Effector CD8-positive, alpha-beta T cell (primary cell): ENCODE measurements around the gene COA3.
A peak's percentile ranks its signal among the peaks of the same experiment; 100 is the strongest.

Experiments
- DNase-seq: peaks from one replicate; lab custom pipeline; 2025; lab: John Stamatoyannopoulos, UW
- total RNA-seq, 4 experiments: gene quantifications; one replicate each; lab custom pipeline; 2026; lab: John Stamatoyannopoulos, UW

COA3 gene
- total RNA-seq, result 15.4 to 19.9 (median 17.4) reads per million in 4 experiments

DNA sequence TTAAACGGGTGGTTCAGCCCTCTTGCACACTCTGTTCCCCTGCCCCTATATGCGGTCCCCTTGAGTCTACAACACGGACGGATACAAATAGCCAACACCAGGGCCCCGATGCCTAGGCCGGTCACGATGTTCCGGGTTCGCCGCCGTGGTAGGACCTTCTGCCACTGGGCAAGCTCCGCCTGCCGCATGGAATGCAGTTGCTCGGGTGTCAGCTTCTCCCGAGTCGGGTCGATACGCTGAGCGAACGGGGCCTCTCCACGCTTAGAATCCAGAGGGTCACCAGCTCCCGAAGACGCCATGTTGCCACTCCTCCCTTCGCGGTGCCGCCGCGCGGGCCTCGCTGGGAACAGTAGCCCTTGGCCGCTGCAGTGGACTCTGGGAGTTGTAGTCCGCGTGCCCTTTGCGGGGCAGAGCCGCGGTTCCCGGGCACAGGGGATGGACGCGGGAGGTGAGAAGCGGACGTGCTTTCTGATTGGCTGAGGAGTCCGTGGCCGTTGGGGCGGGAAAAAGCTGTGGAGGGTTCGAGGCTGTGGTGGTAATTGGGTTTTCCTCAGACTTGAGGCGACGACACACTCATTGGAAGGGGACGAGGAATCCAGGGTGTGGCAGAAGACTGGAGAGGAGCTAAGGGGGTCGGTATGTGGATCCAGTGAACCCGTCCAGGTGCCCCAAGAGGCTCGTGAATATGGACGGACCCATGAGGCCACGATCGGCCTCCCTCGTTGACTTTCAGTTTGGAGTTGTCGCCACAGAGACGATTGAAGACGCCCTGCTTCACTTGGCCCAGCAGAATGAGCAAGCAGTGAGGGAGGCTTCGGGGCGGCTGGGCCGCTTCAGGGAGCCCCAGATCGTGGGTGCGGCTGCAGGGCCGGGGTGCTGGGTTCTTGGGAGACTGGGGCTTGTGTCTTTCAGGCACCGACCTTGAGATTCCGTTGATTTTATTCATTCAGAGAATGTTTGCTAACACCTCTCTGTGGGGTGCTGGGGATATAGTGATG lies at the start of gene COA3, which contains the start of gene CNTD1:
TSS of gene COA3 (minus strand) at position 322 of the 998 bp plus-strand sequence. CDS start at position 299, 23 bp downstream.
TSS of gene CNTD1 (plus strand) at position 479 of the 998 bp plus-strand sequence. CDS start at position 686, 207 bp downstream.
- peak; percentile 54 for DNase-seq

- DNase-seq, result no peak
These were observed 49.6 kb upstream of the COA3 start for GRCh38 chr17:42848093-42848492.

- no peak for DNase-seq
These were observed 48.2 kb upstream of the COA3 start for GRCh38 chr17:42846594-42847280.

- no peak for DNase-seq
These were observed 47.6 kb upstream of the COA3 start for GRCh38 chr17:42845918-42846593.

DNA sequence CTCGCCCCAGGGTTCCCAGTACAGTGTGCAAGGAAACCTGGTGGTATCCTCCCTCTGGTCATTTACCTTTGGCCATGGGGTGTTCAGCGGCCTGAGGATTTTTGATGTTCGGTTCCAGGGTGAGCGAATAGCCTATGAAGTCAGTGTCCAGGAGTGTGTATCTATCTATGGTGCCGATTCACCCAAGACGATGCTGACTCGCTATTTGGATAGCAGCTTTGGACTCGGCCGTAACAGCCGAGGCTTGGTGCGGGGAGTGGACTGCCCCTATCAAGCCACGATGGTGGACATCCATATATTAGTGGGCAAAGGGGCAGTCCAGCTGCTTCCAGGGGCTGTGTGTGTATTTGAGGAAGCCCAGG lies 47.0 kb upstream of the COA3 start:
- DNase-seq, result no peak

GRCh38 chr17:42844761-42845555 lies 46.5 kb upstream of the COA3 start:
- DNase-seq, result no peak

DNA sequence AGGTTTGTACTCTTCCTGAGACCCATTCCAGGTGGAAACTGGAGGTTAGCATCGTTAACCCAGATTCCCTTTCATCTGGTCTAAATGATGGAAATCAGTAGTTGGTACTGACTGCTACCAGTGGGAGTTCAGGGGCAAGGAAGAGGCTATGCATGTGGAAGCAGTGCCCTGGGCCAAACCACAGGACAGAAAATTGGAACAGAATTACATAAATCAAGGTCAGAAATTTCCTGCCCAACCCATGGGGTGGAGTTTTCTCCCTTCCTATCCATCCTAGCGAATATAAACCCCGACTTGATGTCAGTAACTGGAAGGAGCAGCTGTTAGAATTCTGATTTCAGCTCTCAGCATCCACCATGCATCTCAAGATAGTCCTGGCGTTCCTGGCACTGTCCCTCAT lies 45.8 kb upstream of the COA3 start, which contains the start of gene AOC2:
TSS of gene AOC2 (plus strand) at position 310 of the 400 bp plus-strand sequence. CDS start at position 357, 47 bp downstream.
- DNase-seq, result no peak

GRCh38 chr17:42843358-42843934 lies 44.9 kb upstream of the COA3 start:
- no peak for DNase-seq

DNA sequence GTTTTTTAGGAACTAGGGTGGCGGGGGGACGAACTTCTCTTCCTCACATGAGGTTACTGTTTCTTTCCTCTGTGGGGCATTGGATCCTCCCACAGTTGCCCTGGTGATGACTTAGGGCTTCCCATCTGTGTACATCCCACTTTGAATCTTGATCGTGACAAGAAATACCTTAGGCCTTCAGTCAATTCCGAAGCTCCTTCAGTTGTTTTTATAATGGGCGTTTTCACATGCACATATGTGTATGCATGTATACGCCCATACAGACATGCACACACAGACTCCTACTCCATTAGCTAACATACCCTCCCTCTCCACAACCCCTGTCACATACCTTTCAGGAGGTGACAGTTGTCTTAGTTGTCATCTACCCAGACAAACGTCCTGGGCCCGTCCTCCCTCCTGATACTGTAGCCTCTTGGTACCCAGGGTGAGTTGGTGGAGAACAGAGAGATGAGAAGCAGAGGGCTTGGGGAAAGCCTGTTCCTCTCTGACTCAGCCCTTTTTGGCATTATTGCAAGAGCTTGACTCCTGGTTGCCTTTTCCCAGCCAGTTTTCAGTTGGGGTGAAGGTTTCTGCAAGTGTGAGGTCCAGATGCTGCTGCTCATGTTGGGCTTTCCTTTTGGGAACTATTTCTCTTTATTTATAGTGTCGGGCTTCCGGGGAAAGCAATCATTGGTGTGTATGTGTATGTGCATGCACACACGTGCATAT lies 43.6 kb upstream of the COA3 start:
- no peak for DNase-seq

DNA sequence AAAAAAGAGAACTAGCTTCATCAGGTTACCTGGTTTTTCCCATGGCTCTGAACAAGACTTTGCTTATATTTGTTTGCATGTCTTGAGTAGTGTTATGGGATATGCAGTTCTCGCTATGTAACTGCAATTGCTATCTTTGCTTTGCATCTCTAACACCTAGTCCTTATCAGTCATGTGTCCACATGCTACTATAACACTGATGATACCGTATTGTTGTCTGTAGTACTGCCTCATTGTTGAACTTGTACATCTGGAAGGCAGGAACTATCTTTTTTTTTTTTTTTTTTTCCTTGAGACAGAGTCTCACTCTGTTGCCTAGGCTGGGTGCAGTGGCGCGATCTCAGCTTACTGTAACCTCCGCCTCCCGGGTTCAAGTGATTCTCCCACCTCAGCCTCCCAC lies 37.2 kb upstream of the COA3 start:
- DNase-seq, result no peak

DNA sequence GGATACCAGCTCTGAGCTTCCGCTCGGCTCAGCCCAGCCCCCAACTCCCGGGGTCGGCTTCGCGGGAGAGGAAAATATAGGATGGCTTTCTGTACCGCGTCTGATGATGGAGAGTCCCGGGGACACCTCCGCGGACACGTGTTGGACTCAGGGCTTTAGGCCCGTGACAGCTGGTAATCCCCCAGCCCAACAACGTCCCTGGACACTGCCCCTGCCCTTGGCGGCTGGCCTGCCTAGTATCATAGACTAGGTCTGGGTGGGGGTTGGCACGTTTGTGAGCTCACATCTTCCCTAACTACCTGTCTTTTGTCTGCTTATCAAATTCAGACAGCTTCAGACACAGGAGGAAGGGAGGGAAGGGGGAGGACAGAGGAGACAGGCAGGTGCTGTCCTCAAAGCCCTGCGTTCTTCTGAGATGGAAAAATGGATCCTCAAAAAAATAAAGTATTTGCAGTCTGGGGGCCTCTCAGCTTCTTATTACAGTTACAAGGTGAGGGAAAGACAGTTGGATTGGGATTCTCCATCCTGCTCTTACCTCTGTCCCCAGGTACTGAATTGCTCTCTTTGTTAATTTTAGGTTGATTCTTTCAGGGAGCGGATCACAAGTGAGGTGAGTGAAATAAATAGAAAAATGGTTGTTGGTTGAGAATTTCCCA lies 35.4 kb upstream of the COA3 start:
- no peak for DNase-seq

DNA sequence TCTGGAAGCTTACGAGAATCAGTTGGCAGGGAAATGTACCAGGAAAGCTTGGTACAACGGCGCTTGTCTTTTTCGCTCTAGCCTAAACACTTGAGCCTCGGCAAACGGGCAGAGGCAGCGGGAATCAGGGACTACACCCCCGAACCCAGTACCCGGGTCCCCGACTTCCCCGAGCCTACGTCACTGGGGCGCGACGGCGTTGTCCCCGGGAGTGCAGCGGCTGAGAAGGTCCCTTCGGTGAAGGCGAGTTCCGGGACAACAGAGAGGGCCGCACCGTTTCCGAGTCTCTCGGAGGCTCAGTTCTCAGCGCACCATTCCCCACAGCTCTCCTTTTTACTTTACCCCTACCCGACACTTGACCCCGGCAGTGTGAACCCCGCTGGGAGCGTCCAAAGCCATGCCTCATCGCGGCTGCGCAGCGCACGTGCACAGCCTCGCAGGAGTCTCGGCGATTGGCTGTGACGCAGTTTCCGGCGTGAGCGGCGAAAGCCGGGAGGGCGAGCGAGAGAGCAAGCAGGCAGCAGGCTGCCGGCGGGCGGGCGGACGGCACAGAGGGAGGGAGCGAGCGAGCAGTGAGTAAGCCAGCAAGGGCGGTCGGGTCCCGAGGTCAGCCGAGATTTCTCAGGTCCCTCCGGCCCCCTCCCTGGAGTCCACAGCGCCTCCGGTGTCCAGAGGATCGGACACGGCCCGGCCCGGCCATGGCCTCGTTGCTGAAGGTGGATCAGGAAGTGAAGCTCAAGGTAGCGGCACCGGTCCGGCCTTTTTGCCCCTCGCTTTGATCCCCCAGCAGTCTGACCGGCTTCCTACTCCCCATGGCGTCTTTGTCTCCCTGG lies 34.6 kb upstream of the COA3 start, which contains the start of gene PSME3:
TSS of gene PSME3 (plus strand) at position 464 of the 833 bp plus-strand sequence. CDS start at position 699, 235 bp downstream.
- peak; percentile 80 for DNase-seq

DNA sequence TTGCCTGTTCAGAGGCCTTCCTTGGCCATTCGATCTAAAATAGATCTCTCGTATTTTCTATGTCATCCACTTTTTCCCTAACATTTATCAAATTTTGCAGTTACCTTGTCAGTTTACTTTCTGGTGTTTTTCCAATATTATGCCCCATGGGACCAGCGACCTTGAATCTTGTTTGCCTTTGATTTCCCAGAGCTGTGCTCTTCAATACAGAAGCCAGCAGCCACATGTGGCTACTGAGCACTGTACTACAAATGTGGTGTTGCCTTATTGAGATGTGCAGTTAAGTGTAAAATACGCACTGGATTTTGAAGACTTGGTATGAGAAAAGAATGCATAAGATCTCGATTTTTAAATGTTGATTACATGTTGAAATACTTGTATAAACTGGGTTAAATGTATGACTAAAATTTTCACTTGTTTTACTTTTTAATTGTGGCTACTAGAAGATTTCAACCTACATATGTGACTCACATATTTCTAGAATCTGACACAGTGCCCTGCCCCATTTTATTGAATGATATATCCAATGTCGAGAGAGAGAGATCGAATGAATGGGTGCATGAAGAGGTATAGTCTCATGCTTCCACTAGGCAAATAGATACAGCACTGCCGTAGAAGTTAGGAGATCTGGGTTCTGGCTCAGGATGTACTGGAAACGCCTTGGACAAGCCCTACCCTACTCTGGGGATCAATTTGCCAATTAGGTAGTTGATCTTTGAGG lies 33.9 kb upstream of the COA3 start:
- DNase-seq, result no peak

DNA sequence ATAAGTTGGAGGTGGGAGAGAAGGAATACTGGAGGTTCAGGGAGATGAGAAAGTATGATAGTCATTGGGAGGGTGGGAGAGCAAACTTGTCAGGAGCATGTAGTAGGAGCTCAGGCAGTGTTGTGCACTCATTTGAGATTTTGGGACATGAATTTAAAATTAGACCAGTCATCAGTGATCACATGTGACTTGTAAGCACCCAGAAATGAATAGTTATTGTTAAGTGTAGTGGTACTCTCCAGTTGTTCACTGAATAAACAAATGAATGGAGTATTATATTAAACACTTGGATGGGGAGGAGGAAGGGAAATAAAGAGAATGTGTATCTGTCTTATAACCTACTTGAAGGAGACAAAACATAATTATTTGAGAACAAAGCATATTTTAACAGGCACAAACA lies 32.5 kb upstream of the COA3 start:
- DNase-seq, result no peak

- DNase-seq, result no peak
These were observed 29.0 kb upstream of the COA3 start for GRCh38 chr17:42827472-42827871.

GRCh38 chr17:42821176-42821575 lies 22.7 kb upstream of the COA3 start:
- no peak for DNase-seq

DNA sequence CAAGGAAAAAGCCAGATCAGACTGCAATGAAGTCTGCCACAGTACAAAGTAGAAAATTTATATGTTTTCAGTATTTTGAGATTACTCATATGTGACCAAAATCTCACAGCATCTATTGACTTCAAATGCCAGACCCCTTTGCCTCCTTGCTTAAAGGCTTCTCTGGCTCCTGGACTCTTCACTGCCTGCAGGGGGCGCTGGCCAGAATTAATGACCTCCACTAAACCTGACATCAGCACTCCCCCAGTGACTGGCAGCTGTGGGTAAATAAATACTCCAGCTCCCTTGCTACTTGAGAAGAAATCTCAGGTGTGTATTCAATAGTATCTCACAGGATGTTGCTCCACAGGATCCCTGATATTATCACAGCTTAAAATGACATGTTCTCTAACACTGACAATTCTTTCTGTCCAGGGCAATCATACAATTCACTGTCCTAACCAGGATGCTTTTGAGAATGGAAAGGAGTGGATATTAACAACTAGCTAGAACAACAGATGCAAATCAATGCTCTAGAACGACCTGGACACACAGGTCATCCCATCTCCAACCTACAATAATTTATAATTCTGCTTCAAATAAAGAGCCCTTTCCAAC lies 21.5 kb upstream of the COA3 start:
- peak; percentile 36 for DNase-seq
